ENCODE data around the gene NRF1. TPM values are rescaled to one million over a fixed set of nuclear protein-coding genes. Genes with fewer than 3 reads are reported as not detected.

NRF1 gene
- total and polyA plus RNA-seq, 4 donors: 6.9 to 33.3 (median 14.8) TPM

GRCh38 chr7:129771928-129772479 lies 160.5 kb downstream of the NRF1 start:
- Histone ChIP-seq H3K27ac (ENCODE audit: low read depth in 1 of 2, low read length in 1 of 2) (no peak overlapping the region), H3K27me3 (ENCODE audit: control insufficient read depth in 3 of 3, insufficient read depth in 3 of 3, low read length in 2 of 3) (peaks cover 0 to 10% (median 5%) of the 10 kb centered on the region in 3 donors), H3K36me3 (ENCODE audit: control insufficient read depth in 4 of 4, insufficient read depth in 4 of 4, low read length in 4 of 4) (no peaks in the 10 kb centered on the region), H3K4me1 (ENCODE audit: control insufficient read depth in 5 of 5, insufficient read depth in 5 of 5, low read length in 5 of 5) (no peaks in the 10 kb centered on the region), H3K4me3 (no peak overlapping the region), H3K9me3 (ENCODE audit: control insufficient read depth in 4 of 4, insufficient read depth in 3 of 4, low read length in 3 of 4) (no peaks in the 10 kb centered on the region), H3K9ac (ENCODE audit: insufficient read depth in 1 of 2, low read length in 2 of 2) (no peak overlapping the region)
- DNase-seq: no peak
- TF ChIP-seq CTCF (IDR thresholded peaks at IDR 0.05; ENCODE audit: control extremely low read depth, extremely low read depth): no peak
- WGBS, 2 donors: 82 to 89% methylated on average over 18 of the region's 18 CpGs
- no peak for ATAC-seq (ENCODE audit: insufficient read depth, low FRiP score)

GRCh38 chr7:129772646-129773280 lies 161.2 kb downstream of the NRF1 start:
- 82 to 83% methylated on average over 14 to 15 of the region's 15 CpGs for WGBS, 2 donors
- peaks cover 0 to 18% (median 12%) of the 10 kb centered on the region in 3 donors for H3K27me3 ChIP-seq (ENCODE audit: control insufficient read depth in 3 of 3, insufficient read depth in 3 of 3, low read length in 2 of 3)
- no peak for DNase-seq

GRCh38 chr7:129773328-129773731 lies 161.8 kb downstream of the NRF1 start:
- Histone ChIP-seq H3K9ac (ENCODE audit: insufficient read depth in 1 of 2, low read length in 2 of 2) (no peak overlapping the region), H3K27ac (ENCODE audit: low read depth in 1 of 2, low read length in 1 of 2) (no peak overlapping the region), H3K27me3 (ENCODE audit: control insufficient read depth in 3 of 3, insufficient read depth in 3 of 3, low read length in 2 of 3) (peaks cover 0 to 22% (median 17%) of the 10 kb centered on the region in 3 donors), H3K4me3 (no peak overlapping the region), H3K36me3 (ENCODE audit: control insufficient read depth in 4 of 4, insufficient read depth in 4 of 4, low read length in 4 of 4) (no peaks in the 10 kb centered on the region), H3K4me1 (ENCODE audit: control insufficient read depth in 5 of 5, insufficient read depth in 5 of 5, low read length in 5 of 5) (no peaks in the 10 kb centered on the region), H3K9me3 (ENCODE audit: control insufficient read depth in 4 of 4, insufficient read depth in 3 of 4, low read length in 3 of 4) (no peaks in the 10 kb centered on the region)
- no peak for ATAC-seq (ENCODE audit: insufficient read depth, low FRiP score)
- DNase-seq: no peak
- no peak for TF ChIP-seq CTCF (IDR thresholded peaks at IDR 0.05; ENCODE audit: control extremely low read depth, extremely low read depth)
- 80 to 93% methylated on average over 4 to 5 of the region's 5 CpGs for WGBS, 2 donors

More at GRCh38 chr7:129772646-129773280, 161.2 kb downstream of the NRF1 start:
- Histone ChIP-seq H3K36me3 (ENCODE audit: control insufficient read depth in 4 of 4, insufficient read depth in 4 of 4, low read length in 4 of 4) (no peaks in the 10 kb centered on the region), H3K9ac (ENCODE audit: insufficient read depth in 1 of 2, low read length in 2 of 2) (no peak overlapping the region), H3K9me3 (ENCODE audit: control insufficient read depth in 4 of 4, insufficient read depth in 3 of 4, low read length in 3 of 4) (no peaks in the 10 kb centered on the region), H3K4me1 (ENCODE audit: control insufficient read depth in 5 of 5, insufficient read depth in 5 of 5, low read length in 5 of 5) (no peaks in the 10 kb centered on the region), H3K4me3 (no peak overlapping the region), H3K27ac (ENCODE audit: low read depth in 1 of 2, low read length in 1 of 2) (no peak overlapping the region)
- no peak for TF ChIP-seq CTCF (IDR thresholded peaks at IDR 0.05; ENCODE audit: control extremely low read depth, extremely low read depth)
- ATAC-seq (ENCODE audit: insufficient read depth, low FRiP score): no peak

Data from lung (tissue), 12 donors.